ENCODE data around the gene SLC7A1.

The SLC7A1 gene

DNA sequence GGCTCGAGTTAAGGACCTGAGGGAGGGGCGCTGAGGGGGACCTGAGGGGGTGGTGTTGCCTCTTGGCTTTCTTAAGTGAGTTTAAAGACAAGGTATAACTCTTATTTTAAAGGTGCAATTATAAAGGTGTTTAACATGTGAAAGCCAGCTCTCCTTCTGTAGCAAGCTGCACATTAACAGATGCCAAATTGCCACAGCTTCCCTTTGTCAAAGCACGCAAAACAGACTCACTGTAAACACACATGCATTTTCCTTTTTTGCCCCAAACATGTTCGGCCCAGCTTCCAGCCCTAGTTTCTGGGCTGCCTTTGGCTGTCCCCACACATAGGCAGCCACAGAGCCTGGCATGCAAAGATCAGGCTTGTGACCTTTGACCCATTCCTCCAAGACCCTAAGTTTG is 111.9 kb downstream of the SLC7A1 start:
- no peak for DNase-seq

DNA sequence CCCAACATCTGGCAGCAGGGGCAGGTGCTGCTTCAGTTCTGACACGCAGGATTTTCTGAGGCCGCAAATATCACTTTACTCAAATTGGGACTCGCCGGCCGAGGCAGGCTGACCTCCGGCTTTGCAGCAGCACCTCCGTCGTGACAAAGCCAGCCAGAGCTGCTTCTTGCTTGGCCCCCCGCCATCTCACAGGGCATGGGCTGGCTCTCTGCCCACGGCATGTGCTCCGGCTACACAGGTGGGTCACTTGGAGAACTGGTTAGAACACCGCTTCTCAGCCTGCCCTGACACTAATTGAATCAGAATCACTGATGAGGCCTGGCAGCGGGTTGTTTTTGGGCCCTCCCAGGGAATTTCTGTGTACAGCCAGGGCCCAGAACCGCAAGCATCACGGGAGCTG is 112.3 kb downstream of the SLC7A1 start:
- DNase-seq = peak; percentile 57

DNA sequence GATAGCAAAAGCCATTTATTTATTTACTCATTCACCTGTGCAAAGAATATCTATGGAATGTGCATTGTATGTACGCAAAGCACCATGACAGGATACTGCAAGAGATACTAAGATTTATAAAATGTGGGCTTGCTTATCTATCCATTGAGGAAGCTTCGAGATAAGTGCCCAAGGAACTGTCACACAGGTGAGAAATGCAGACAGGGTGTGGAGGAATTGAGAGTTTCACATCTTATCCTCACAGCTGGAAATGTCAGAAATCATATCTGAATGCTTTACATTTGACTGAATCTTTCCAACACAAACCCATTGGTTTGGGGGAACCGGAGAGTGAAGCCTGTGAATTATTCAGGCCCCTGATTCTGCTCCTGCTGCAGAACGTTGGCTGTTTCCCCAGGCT is 113.0 kb downstream of the SLC7A1 start:
- DNase-seq = no peak

DNA sequence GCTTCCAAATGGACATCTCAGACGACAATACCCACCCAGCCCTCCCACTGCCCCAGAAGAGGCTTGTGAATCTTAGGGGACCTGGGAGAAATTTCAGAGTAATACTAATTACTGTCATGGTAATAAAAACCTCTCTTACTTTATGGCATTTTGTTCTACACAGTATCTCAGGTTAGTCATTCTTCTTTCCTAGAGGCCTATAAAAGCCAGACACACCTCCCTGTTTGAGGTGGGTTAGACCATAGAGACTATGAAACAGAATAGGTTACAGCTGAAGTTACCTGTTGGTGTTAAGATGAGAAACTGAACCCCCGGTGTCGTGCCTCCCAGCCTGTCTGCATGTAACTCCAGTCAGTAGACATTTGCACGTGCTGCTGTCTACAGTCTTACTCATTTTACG is 113.9 kb downstream of the SLC7A1 start:
- no peak for DNase-seq

DNA sequence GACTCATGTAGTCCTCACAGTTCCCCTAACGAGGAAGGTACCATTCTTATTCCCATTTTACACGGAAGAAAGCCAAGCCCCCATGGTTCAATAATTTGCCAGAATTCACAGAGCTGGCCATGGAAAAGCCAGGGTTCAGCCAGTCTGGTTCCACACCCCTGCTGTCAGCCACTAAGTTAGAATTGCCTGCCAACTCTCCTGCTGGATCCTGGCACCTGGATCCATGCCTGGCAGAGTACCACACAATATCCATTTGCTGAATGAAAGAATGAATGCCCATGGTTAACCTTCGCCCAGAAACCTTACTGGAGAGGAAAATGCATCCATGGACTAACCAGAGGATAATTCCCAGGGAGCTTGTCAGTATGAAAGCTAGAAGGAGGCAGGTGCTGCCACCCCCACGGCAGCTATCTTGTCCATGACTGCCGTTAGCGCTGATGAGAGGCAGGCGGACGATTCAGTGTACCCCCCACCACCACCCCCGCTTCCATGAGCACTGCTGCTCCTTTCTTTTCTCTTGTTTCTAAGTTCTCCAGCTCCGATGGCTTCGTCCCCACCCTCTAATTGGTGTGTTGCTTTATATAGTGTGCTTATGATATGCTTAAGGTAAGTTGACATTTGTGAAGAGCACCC is 114.5 kb downstream of the SLC7A1 start:
- DNase-seq = no peak

DNA sequence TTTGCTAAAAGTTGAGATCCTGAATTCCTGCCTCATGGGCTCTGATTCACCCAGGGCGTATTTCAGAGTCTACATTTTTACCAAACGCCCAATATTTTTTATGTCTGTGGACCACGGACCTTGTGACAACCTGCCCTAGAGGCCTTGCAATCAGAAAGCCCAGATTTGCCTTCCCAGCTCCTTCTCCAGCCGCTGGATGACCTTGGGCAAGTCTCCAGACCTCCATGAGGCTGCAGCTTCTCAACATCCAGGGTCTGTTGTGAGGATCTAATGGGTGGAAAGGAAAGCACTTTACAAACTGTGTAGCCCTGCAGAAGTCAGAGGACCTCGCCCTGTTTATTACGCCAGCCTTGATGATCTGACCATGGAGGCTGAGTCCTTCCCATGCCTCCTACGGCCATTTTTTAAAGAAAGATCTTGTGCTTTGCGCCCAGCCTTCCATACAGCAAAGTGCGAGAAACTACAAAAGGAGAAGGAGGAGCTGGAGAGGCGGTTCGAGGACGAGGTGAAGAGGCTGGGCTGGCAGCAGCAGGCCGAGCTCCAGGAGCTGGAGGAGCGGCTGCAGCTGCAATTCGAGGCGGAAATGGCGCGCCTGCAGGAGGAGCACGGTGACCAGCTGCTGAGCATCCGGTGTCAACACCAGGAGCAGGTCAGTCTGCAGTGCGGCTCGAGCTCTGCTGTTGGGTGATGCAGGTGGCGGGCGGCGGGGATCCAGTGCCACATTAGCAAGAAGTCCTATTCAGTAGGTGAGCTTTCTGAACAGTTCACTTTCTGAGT is 115.6 kb downstream of the SLC7A1 start:
- no peak for DNase-seq

DNA sequence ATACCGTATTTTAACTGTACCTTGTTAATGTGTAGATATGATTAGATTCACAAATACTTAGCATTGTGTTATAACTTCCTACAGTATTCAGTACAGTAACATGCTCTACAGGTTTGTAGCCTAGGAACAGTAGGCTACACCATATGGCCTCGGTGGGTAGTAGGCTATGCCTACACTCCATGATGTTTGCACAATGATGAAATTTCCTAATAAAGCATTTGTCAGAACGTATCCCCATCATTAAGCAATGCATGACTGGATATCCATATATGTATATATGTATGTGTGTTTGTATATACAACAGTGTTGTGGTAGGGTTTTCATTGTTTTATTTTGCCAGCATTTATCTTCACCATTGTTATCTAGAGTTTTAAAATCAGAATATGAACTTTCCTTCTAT is 119.4 kb downstream of the SLC7A1 start:
- no peak for DNase-seq

DNA sequence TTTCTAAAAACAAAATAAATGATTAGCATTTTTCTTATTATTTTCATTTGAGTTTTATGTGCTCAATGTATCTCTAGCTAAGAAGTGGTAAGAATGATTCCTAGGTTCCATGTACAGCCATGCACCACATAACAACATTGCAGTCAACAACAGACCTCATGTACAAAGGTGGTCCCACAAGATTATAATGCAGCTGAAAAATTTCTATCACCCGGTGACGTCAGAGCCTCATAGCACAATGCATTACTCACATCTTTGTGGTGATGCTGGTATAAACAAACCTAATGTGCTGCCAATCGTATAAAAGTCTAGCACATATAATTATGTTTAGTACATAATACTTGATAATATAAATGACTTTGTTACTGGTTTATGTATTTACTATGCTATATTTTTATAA is 120.5 kb downstream of the SLC7A1 start:
- no peak for DNase-seq

DNA sequence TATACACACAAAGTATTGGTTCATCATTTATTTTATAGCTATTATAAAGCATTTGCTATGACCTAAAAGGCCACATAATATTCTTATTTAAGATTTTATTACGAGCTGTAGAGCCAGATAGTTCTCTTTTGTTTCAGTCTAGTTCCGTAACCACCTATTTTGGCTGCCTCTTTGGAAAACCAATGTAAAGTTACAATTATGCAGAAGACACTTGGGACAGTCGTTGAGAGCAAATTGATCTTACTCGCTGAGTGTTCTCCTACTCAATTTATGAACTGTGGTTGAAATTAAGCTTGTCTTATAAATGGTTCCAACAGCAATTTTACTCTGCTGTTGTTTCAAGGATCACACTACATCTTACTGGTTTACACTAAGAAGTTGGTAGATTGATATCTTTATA is 122.3 kb downstream of the SLC7A1 start:
- DNase-seq = no peak

DNA sequence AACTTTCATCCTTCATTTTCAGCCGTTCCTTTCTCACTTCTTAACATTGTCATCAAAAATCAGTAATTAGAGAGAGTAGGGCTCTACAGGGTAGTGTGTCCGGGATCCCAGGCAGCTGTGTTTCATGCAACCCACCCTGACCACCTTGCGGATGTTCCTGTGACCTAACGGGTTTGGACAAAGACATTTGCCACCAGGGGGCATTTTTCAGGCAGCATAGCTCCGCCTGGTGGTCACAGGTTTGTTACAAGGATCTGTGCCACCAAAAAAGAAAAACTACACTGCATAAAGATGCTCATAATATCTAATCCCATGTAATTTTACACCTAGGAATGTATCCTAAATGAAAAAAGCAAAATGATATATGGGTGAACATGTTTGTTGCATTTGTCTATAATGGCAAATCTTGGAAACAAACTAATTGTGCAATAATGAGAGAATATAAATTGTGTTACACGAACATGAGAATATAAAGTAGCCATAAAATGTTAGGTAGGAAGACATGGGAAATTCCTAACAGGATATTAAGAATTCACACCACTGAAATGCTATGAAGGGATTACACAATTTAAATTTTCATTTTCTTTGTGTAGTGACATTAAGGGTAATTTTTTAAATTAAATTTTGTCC is 123.0 kb downstream of the SLC7A1 start:
- no peak for DNase-seq

DNA sequence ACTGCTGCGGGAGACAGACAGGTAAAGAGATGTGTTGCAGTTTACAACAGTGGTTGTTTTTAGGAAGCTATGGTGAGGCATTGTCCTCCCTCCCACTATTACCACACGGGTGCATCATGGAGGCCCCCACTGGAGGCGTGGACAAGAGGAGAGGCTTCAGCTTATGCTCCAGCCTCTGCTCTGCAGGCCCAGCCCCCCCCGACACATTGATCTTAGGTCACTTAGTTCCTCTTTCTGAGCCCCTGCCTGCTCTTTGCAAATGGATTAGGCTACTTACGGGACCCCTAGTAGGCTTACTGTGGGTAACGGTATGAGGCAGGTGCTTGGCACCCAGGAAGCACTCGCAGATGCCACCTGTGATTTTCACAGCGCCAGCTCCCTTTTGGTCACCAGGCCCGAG is 123.9 kb downstream of the SLC7A1 start:
- DNase-seq = no peak

DNA sequence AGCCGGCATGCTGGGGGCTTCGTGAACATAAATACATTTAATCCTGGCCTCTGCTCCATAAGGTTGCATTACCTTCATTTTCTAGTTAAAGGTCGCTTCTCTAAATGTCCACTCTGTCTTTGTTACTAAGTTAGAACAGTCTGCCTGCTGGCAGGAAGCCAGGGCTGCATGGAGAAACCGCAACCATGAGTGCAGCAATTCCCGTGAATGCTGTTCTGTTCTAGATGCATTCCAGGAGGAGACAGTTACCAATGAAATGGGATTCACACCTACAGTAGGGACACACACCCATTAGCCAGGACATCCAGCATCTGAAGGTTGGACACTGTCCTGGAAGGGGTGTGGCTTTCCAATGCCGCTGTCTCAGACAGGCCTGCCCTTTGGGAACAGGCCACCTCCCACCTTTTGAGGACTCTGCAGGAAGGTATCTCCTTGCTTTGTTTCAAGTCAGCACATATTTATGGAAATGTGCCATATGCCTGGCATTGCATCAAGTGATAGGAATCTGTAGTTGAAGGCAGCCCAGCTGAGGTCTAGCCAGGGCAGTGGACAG is 129.7 kb downstream of the SLC7A1 start:
- DNase-seq = no peak

DNA sequence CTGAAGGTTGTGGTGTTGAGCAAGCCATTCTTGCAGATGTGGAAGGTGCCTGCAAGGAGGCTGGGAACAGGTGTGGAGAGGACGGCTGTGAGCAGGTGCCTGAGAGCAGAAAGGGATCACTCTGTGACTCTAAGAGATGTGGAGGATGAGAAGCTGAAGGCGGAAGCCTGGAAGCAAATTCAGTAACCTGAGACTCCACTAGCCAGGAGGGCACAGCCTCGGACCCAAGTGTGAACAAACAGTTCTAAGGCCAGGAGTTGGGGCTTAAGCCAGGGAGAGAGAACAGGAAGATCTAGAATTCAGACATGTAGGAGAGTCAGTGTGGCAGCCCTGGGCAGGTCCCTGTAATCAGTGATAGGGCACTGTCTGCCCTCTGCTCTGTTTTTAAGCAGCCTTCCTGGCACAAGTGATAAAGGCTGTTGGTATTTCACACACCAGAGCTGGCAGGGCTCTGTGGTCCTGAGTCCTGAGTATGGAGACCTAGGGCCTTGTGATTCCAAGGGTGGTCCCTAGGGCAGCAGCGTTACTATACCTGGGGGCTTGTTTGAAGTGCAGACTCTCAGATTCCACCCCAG is 131.3 kb downstream of the SLC7A1 start:
- DNase-seq = no peak

DNA sequence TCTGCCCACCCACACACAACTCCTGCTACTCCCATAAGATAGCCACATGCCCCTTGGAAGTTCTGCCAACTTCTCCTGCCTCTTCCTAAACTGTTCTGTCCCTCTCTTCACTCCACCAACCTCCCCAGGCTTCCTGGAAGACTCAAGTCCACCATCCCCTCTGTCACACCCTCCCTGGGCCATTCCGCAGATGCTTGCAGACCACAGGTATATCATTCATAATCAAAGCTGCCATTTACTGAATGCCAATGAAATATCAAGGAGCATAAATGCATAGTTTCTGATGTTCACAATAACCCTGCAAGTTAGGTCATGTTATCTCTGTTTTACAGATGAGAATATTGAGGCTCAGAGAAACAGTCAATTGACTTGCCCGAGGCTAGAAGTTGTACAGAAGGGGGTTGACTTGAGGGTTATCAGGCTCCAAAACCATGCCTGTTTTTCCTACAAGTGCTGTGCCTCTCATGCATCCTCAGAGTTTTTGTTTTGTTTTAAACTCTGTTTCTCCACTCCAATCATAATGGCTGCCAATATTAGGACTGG is 135.6 kb downstream of the SLC7A1 start:
- no peak for DNase-seq
